AG09309 (cell line): ENCODE data around the gene UNC119.
"Not testable (repeated sequence)": the region's sequence is repeated elsewhere in the genome, so short reads cannot be mapped to it uniquely, and the experiment has no call there.

Experiments
- DNase-seq: peaks from one replicate; pipeline ENCODE4 v3.0.0-alpha.2; 2010; ENCODE audit warnings: low read depth
- H3K4me3 ChIP-seq: 2 replicates; pipeline ENCODE4 v1.5.1; 2011; ENCODE audit warnings: mild to moderate bottlenecking, low read depth, low read length, moderate library complexity; ENCODE audit not compliant: control insufficient read depth
- CTCF ChIP-seq: IDR thresholded peaks from 2 replicates; pipeline ENCODE4 v1.5.1; 2011; ENCODE audit warnings: mild to moderate bottlenecking, low read depth, low read length, inconsistent platforms; ENCODE audit not compliant: insufficient read depth, control insufficient read depth; ENCODE audit errors: missing control alignments

The UNC119 gene

GRCh38 chr17:28577466-28577824 is 25.0 kb upstream of the UNC119 start:
- DNase-seq = no peak
- no peak overlapping the region for H3K4me3 ChIP-seq
- TF ChIP-seq CTCF = no peak

GRCh38 chr17:28576758-28577465 is 24.5 kb upstream of the UNC119 start, which contains the start of gene ALDOC:
ALDOC (minus strand) TSS chr17:28576895; CDS start chr17:28575532, 1,363 bp downstream.
- peak within 1 kb of the TSS; percentile 25 for H3K4me3 ChIP-seq
- TF ChIP-seq CTCF = no peak
- peak; percentile 63 for DNase-seq

- not testable (repeated sequence) for H3K4me3 ChIP-seq, DNase-seq
Observed at GRCh38 chr17:28576016-28576415, 23.6 kb upstream of the UNC119 start.

GRCh38 chr17:28575126-28575795 is 22.8 kb upstream of the UNC119 start:
- no peak for TF ChIP-seq CTCF
- no peak overlapping the region for H3K4me3 ChIP-seq
- DNase-seq = no peak

- H3K4me3 ChIP-seq = no peak overlapping the region
- no peak for TF ChIP-seq CTCF
- no peak for DNase-seq
Observed at GRCh38 chr17:28574526-28574925, 22.1 kb upstream of the UNC119 start.

GRCh38 chr17:28573966-28574480 is 21.6 kb upstream of the UNC119 start:
- no peak for DNase-seq
- H3K4me3 ChIP-seq = no peak overlapping the region
- TF ChIP-seq CTCF = no peak

- no peak overlapping the region for H3K4me3 ChIP-seq
- DNase-seq = no peak
- TF ChIP-seq CTCF = no peak
Observed at GRCh38 chr17:28573521-28573920, 21.1 kb upstream of the UNC119 start.
